Endothelial cell of umbilical vein (primary cell): ENCODE data around the gene GMEB2.

ENCODE experiments used
- CTCF ChIP-seq, 2 donors: IDR thresholded peaks; 1 replicate in 1 of 2; 2 replicates in 1 of 2; pipeline ENCODE4 v1.5.1; 2011; ENCODE audit warnings: low read length in 2 of 2, mild to moderate bottlenecking in 2 of 2, moderate library complexity in 2 of 2, control low read depth in 1 of 2, inconsistent platforms in 1 of 2, low read depth in 1 of 2; ENCODE audit not compliant: insufficient read depth in 1 of 2; ENCODE audit errors: extremely low read depth in 1 of 2
- EZH2 ChIP-seq: IDR thresholded peaks from 2 replicates; pipeline ENCODE4 v1.6.1; 2012; ENCODE audit warnings: borderline replicate concordance, low read depth, mild to moderate bottlenecking, moderate library complexity, low read length, inconsistent platforms; ENCODE audit not compliant: severe bottlenecking
- FOS ChIP-seq: IDR thresholded peaks from 2 replicates; pipeline ENCODE4 v1.6.1; 2011; ENCODE audit warnings: mild to moderate bottlenecking, low read length, moderate library complexity, borderline replicate concordance; ENCODE audit not compliant: insufficient read depth
- JUN ChIP-seq: IDR thresholded peaks from 2 replicates; pipeline ENCODE4 v1.6.1; 2011; ENCODE audit warnings: borderline replicate concordance, low read depth; ENCODE audit not compliant: insufficient read length, insufficient read depth
- MAX ChIP-seq: IDR thresholded peaks from 2 replicates; pipeline ENCODE4 v1.6.1; 2011; ENCODE audit not compliant: insufficient read depth, insufficient read length
- MYC ChIP-seq: IDR thresholded peaks from one replicate; pipeline ENCODE4 v1.6.1; 2011; ENCODE audit warnings: mild to moderate bottlenecking, low read depth, low read length
- POLR2A ChIP-seq: IDR thresholded peaks from 2 replicates; pipeline ENCODE4 v1.6.1; 2012; ENCODE audit warnings: low read depth, mild to moderate bottlenecking, control low read depth, low read length
- POLR2AphosphoS5 ChIP-seq: IDR thresholded peaks from 2 replicates; pipeline ENCODE4 v1.6.1; 2012; ENCODE audit warnings: low read depth, mild to moderate bottlenecking, control low read depth, low read length, moderate library complexity; ENCODE audit not compliant: insufficient read depth

GRCh38 chr20:63587776-63588591 is 38.9 kb downstream of the GMEB2 start:
- TF ChIP-seq POLR2AphosphoS5 (no peak), CTCF (IDR thresholded peaks at IDR 0.05; ENCODE audit: extremely low read depth in 1 of 2, insufficient read depth in 1 of 2, low read depth in 1 of 2, low read length in 2 of 2) (no peak), POLR2A (no peak), MAX (no peak), EZH2 (no peak), JUN (no peak), MYC (no peak), FOS (no peak)
